GM19397 (cell line): ENCODE results near the gene RGS10.

Source experiments
- ATAC-seq: cut with Tn5 transposase; IDR thresholded peaks from one replicate; pipeline ENCODE4 v1.9.1; 2021; ENCODE audit warnings: mild to moderate bottlenecking, moderate library complexity; ENCODE audit not compliant: unreplicated experiment

Gene RGS10

DNA sequence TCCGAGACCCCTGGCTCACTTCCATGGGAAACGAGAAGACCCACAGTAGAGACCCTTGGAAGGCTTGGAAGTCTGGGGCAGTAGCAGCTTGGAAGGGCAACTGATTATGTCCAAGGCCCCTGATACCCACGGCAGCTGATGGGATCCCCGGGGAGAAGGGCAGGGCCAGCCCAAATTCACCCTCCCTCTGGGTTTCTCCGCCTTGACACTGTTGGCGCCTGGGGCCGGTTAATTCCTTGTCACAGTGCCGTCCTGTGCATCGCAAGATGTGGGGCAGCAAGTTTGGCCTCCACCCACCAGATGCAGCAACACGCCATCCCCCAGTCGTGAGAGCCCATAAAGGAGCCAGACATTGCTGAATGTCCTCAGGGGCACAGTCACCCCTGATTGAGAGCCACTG is 89.2 kb downstream of the RGS10 start:
- no peak for ATAC-seq

DNA sequence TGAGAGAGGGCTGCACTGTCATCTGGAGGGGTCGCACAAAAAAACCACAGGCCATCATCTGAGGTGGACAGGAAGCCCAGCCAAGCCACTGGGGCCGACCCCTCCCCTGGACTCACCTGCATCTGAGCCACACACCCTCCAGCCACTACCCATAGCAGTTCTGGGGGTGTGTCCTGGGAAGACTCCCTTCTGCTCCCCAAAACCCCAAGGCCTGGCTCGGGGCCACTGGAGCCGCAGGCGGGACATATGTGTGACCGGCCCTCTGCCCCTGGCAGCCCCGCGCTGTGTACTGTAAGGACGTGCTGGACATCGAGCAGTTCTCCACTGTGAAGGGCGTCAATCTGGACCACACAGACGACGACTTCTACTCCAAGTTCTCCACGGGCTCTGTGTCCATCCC is 90.1 kb downstream of the RGS10 start:
- no peak for ATAC-seq

DNA sequence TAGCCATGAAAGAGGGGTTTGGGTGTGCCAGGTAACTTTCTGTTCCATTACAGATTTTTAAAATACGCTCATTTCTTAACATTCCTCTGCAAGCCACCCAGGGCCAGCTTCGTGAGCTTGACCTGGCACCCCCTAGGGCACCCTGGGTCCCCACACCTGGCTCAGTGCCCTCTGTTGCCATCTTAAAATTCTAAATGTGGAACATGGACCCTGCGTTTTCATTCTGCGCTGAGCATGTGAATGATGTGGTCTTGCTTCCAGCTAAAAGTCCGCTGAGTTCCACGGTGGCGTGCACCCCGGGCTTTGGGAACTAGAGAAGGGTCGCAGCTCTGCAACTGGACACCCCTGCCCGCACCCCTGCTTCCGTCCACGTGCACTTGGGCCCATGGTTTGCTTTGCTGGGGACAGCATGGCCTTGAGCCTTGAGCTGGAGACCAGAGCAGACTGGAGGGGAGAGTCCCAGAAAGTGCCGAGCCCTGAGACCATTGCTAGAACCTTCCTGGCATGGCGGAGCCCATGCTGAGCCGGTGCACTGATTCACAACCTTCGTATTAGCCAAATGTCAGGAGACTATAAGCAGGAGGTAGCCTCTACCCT is 91.1 kb downstream of the RGS10 start:
- ATAC-seq: no peak

- ATAC-seq: no peak
Measured at GRCh38 chr10:119450606-119451299, 91.8 kb downstream of the RGS10 start.
